Lung (tissue), 12 donors: ENCODE data around the gene MESD. TPM values are rescaled to one million over a fixed set of nuclear protein-coding genes. Genes with fewer than 3 reads are reported as not detected.
A peak's percentile ranks its signal among the peaks of the same experiment; 100 is the strongest.

ENCODE experiments used
- ATAC-seq: fragments of 200-7000 bp; cut with Tn5 transposase; one replicate; pipeline ENCODE4 v1.9.1; 2020; ENCODE audit warnings: moderate number of reproducible peaks; ENCODE audit not compliant: insufficient read depth, low FRiP score
- DNase-seq, 3 donors: peaks; one replicate each; pipeline ENCODE4 v3.0.0-alpha.2; 2013 to 2017
- H3K27ac ChIP-seq, 2 donors: one replicate each; pipeline ENCODE4 v1.5.1; 2013; ENCODE audit warnings: mild to moderate bottlenecking in 2 of 2, moderate library complexity in 2 of 2, control low read depth in 1 of 2, inconsistent platforms in 1 of 2, low read depth in 1 of 2, low read length in 1 of 2
- H3K27me3 ChIP-seq, 3 donors: one replicate each; pipeline ENCODE4 v1.5.1; 2013; ENCODE audit warnings: low read length in 2 of 3; ENCODE audit not compliant: control insufficient read depth in 3 of 3, insufficient read depth in 3 of 3
- H3K36me3 ChIP-seq, 4 donors: one replicate each; pipeline ENCODE4 v1.5.1; 2013; ENCODE audit warnings: low read length in 4 of 4, mild to moderate bottlenecking in 1 of 4, moderate library complexity in 1 of 4; ENCODE audit not compliant: control insufficient read depth in 4 of 4, insufficient read depth in 4 of 4
- H3K4me1 ChIP-seq, 5 donors: one replicate each; pipeline ENCODE4 v1.5.1; 2013; ENCODE audit warnings: low read length in 5 of 5, mild to moderate bottlenecking in 2 of 5, moderate library complexity in 1 of 5; ENCODE audit not compliant: control insufficient read depth in 5 of 5, insufficient read depth in 5 of 5
- H3K4me3 ChIP-seq: one replicate; pipeline ENCODE4 v1.5.1; 2013; ENCODE audit warnings: mild to moderate bottlenecking, control low read depth, moderate library complexity
- H3K9ac ChIP-seq, 2 donors: one replicate each; pipeline ENCODE4 v1.5.1; 2013; ENCODE audit warnings: low read length in 2 of 2, control low read depth in 1 of 2; ENCODE audit not compliant: insufficient read depth in 1 of 2
- H3K9me3 ChIP-seq, 4 donors: one replicate each; pipeline ENCODE4 v1.5.1; 2013; ENCODE audit warnings: low read length in 3 of 4, mild to moderate bottlenecking in 1 of 4, moderate library complexity in 1 of 4; ENCODE audit not compliant: control insufficient read depth in 4 of 4, insufficient read depth in 3 of 4
- WGBS, 2 donors: extraction: QIAGEN DNeasy Blood & Tissue Kit; methylation state at CpG; one replicate each; pipeline ENCODE4 v1.1.7; 2013; 5-methylcytosine and 5-hydroxymethylcytosine counted together
- polyA plus RNA-seq, 2 donors: library from polyadenylated mRNA; stranded (reverse); fragments of 200-250 nt; gene quantifications; one replicate each; pipeline ENCODE4 v1.2.1, GENCODE V29; 2013
- total RNA-seq, 2 donors: library from RNA; depleted of rRNA in 1 of 2; stranded (reverse); fragments of >200 nt in 1 of 2; gene quantifications; one replicate each; pipeline ENCODE4 v1.2.1, GENCODE V29; 2014 to 2021
- TF ChIP-seq, protein P1 (sequence below): IDR thresholded peaks from 2 replicates; pipeline ENCODE4 v1.5.1; 2012; ENCODE audit warnings: mild to moderate bottlenecking; ENCODE audit errors: control extremely low read depth, extremely low read depth
- donor health status: control.
- donor health status: control.
- donor health status: Bipolar disorder and iron deficiency.
- donor health status: healthy.
- donor health status: DM: yes; HTN: yes; CAD: no.

The MESD gene
- total and polyA plus RNA-seq, 4 donors, result 15.3 to 26.4 (median 21.9) TPM

DNA sequence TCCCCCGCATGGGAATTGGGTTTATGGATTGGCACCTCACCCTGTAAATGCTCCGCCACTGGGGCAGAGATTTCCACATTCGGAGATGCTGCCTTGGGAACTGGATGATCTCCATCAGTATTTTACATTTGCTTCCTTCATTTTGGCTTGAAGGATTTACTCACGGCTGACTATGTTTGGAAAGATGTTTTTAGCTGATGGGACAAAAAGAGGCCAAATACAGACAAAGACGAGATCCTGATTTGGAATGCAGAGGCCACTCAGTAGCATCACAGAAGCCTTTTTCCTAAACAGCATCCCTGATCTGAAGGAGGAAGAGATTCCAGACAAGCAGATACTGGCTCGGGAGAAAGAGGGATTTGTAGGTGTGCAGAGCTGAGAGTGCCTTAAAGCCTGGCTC is 76.9 kb downstream of the MESD start:
- no peak overlapping the region for H3K4me3 ChIP-seq
- peaks cover 2 to 15% (median 13%) of the 10 kb centered on the region in 4 donors for H3K36me3 ChIP-seq
- H3K27ac ChIP-seq, result no peak overlapping the region
- DNase-seq (no peak), ATAC-seq (no peak)
- H3K4me1 ChIP-seq, result no peaks in the 10 kb centered on the region
- H3K9ac ChIP-seq, result no peak overlapping the region
- H3K27me3 ChIP-seq, result no peaks in the 10 kb centered on the region
- TF ChIP-seq, protein P1, sequence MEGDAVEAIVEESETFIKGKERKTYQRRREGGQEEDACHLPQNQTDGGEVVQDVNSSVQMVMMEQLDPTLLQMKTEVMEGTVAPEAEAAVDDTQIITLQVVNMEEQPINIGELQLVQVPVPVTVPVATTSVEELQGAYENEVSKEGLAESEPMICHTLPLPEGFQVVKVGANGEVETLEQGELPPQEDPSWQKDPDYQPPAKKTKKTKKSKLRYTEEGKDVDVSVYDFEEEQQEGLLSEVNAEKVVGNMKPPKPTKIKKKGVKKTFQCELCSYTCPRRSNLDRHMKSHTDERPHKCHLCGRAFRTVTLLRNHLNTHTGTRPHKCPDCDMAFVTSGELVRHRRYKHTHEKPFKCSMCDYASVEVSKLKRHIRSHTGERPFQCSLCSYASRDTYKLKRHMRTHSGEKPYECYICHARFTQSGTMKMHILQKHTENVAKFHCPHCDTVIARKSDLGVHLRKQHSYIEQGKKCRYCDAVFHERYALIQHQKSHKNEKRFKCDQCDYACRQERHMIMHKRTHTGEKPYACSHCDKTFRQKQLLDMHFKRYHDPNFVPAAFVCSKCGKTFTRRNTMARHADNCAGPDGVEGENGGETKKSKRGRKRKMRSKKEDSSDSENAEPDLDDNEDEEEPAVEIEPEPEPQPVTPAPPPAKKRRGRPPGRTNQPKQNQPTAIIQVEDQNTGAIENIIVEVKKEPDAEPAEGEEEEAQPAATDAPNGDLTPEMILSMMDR, result no peak
- peaks cover 0 to 3% (median 0%) of the 10 kb centered on the region in 4 donors for H3K9me3 ChIP-seq
- WGBS, 2 donors, result 96% methylated on average over 6 of the region's 6 CpGs

DNA sequence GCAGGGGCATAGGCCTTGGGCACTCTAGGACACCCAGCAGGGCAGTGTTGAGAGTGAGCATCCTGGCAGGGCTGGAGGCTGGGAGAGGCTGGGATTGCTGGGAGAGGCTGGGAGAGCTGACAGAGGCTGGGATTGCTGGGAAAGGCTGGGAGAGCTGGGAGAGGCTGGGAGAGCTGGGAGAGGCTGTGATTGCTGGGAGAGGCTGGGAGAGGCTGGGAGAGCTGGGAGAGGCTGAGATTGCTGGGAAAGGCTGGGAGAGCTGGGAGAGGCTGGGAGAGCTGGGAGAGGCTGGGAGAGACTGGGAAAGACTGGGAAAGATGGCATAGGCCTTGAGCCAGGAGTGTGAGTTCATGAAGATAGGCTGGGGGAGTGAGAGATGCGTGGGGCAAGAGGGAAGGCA is 77.8 kb downstream of the MESD start:
- Histone ChIP-seq H3K4me3 (no peak overlapping the region), H3K9ac (no peak overlapping the region), H3K4me1 (no peaks in the 10 kb centered on the region), H3K27me3 (no peaks in the 10 kb centered on the region), H3K9me3 (peaks cover 0 to 3% (median 0%) of the 10 kb centered on the region in 4 donors), H3K27ac (no peak overlapping the region), H3K36me3 (peaks cover 2 to 17% (median 13%) of the 10 kb centered on the region in 4 donors)
- ATAC-seq, result no peak
- 100% methylated on average over 1 of the region's 1 CpG for WGBS, 2 donors
- no peak for DNase-seq
- TF ChIP-seq, protein P1, result no peak

DNA sequence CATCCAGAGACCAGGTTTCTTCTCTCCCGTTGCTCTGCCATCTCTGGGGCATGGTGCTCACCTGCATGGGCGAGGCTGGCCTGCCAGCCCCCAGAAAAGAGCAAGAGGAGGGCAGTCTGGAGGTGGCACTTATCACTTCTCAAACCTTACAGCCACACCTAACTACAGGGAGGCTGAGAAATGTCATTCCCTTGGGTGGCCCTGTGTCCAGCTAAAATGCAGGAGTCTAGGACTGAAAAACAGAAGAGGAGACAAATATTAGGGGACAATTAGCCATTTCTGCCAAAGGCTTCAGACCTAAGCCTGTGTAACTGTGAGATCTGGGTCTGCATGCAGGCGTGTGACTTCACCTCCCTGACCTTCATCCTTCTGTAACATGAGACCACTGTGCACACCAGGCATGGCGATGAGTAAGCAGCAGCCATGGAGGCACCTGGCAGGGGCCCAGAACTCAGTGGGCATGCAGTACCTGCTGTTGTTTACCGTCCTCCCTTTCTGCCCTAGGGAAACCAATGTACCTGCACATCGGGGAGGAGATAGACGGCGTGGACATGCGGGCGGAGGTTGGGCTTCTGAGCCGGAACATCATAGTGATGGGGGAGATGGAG is 83.4 kb downstream of the MESD start:
- H3K27me3 ChIP-seq, result no peaks in the 10 kb centered on the region
- no peak overlapping the region for H3K27ac ChIP-seq
- 92 to 96% methylated on average over 11 of the region's 11 CpGs for WGBS, 2 donors
- DNase-seq (no peak), ATAC-seq (no peak)
- H3K9me3 ChIP-seq, result peaks cover 0 to 3% (median 0%) of the 10 kb centered on the region in 4 donors
- H3K36me3 ChIP-seq, result peaks cover 2 to 23% (median 15%) of the 10 kb centered on the region in 4 donors
- no peaks in the 10 kb centered on the region for H3K4me1 ChIP-seq
- no peak overlapping the region for H3K4me3 ChIP-seq
- TF ChIP-seq, protein P1, result no peak
- H3K9ac ChIP-seq, result no peak overlapping the region

DNA sequence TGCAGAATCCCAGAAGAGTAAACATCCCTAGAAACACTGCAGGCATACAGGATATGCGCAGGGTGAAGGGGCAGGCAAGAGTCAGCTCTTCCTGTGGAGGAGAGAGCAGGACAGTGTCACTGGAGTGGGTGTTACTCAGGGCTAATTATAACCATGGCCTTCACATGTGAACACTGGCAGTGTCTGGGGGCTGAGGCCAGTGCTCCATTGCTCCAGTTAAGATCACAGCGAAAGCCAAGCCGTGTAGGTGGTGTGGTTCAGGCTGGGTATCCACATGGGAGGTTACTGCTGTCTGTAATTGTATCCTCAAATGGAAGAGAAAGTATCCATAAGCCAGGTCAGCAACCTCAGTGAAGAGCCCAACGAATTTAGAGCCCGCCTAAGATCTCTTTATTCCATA is 84.6 kb downstream of the MESD start:
- H3K4me3 ChIP-seq, result no peak overlapping the region
- DNase-seq, result peak in 2 of 3 donors; percentile 6 to 44
- H3K27ac ChIP-seq, result no peak overlapping the region
- H3K27me3 ChIP-seq, result no peaks in the 10 kb centered on the region
- ATAC-seq, result no peak
- H3K9ac ChIP-seq, result no peak overlapping the region
- H3K4me1 ChIP-seq, result no peaks in the 10 kb centered on the region
- 79 to 83% methylated on average over 5 of the region's 5 CpGs for WGBS, 2 donors
- peaks cover 0 to 3% (median 0%) of the 10 kb centered on the region in 4 donors for H3K9me3 ChIP-seq
- peaks cover 2 to 17% (median 15%) of the 10 kb centered on the region in 4 donors for H3K36me3 ChIP-seq
- TF ChIP-seq, protein P1, result no peak
